ENCODE measurements around the gene REXO5. TPM values are rescaled to one million over a fixed set of nuclear protein-coding genes. Genes with fewer than 3 reads are reported as not detected.

The REXO5 gene
- total RNA-seq, 4 donors from 2014 or later, result 4.1 to 17.5 (median 6.4) TPM

DNA sequence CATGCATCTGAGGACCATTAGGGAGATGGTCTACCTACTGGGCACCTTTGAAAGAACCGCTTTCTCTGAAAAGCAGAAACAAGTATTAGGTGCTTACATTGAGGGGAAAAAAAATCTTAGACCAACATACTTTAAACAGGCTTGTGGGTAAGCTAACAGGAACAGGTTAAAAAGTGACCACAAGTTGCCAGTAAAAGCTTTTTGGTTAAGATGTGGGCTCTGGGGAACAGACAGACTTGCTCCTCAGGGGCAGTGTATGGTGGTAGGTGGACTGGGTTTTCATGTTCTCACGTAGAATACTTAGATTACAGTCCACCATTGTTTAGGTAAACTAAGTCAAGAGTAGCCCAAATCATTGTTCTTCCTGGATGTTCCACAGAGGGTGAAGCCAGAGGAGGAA lies 41.2 kb downstream of the REXO5 start:
- Histone ChIP-seq H3K9me3 (no peaks in the 10 kb centered on the region), H3K27me3 (no peaks in the 10 kb centered on the region), H3K4me3 (no peak overlapping the region), H3K36me3 (no peaks in the 10 kb centered on the region), H3K27ac (no peak overlapping the region), H3K4me1 (peaks cover 3 to 28% (median 19%) of the 10 kb centered on the region in 4 donors)
- in situ Hi-C loops (cut with MboI; ENCODE audit: low pct_ligation_motif_present in 1 of 4, low pct_unique_long_range_greater_than_20kb in 1 of 4, low sequenced_read_pairs in 3 of 4), result loop anchor here in 2 of 4 donors (10.0 kb wide), 1 partner anchor 237 kb away; no protein-coding TSS in a partner anchor
- DNase-seq, result no peak
- intact Hi-C loops (cut with DNase I; ENCODE audit: low total_unique reads), result no loop called here
- TF ChIP-seq EP300 (IDR thresholded peaks at IDR 0.05; ENCODE audit: low read depth), result no peak
- TF ChIP-seq POLR2A (IDR thresholded peaks at IDR 0.05), result no peak
- no peak for TF ChIP-seq POLR2AphosphoS5 (IDR thresholded peaks at IDR 0.05)
- TF ChIP-seq CTCF (IDR thresholded peaks at IDR 0.05), result no peak
- 83 to 88% methylated on average over 2 of the region's 2 CpGs for WGBS, 2 donors (ENCODE audit: low coverage in 1 of 2)

DNA sequence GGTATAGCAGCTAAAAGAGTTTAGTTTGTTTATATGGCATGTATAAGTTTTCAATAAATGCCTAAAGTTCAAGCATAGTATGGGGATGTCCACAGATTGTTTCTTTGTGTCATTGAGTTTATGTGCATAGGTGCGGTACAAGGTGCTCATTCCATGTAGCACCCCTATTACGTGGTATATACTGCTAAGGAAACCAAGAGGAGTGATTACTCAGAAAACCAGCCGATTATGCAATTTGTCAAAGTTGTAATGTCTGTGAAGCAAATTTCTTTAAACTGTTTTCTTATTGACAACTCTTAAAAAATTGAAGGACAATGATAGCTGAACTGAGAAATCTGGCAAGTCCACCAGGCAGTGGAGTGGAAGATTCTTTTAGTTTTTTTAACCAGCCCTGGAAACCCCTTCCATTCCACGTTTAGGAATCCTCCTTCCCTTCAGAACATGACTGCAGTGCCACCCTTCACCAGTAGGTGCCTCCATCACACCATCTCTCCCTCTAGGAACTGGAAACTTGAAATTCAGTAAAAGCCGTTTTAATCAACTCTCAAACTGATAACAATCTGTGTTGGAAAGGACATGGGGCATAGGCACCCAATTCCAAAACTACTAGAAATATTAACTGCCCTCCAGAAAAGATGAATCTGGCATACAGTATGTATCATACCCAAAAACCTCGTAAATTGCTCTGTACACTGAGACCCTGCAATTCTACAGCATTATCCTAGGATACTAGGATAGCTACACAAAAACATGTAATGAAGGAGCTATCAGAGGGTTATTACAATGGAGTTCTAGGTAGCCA lies 43.5 kb downstream of the REXO5 start:
- peak overlapping the region in 3 of 4 donors; percentile 62 to 75 (median 64) for H3K27ac ChIP-seq
- no peak for TF ChIP-seq POLR2AphosphoS5 (IDR thresholded peaks at IDR 0.05)
- no peak for TF ChIP-seq POLR2A (IDR thresholded peaks at IDR 0.05)
- peak; percentile 96 to 98 (median 97) for TF ChIP-seq CTCF (IDR thresholded peaks at IDR 0.05)
- TF ChIP-seq EP300 (IDR thresholded peaks at IDR 0.05; ENCODE audit: low read depth), result no peak
- in situ Hi-C loops (cut with MboI; ENCODE audit: low pct_ligation_motif_present in 1 of 4, low pct_unique_long_range_greater_than_20kb in 1 of 4, low sequenced_read_pairs in 3 of 4), result loop anchor here (5.0 to 10.0 kb wide), 4 partner anchors 53 to 238 kb away; partner anchors contain the start of genes DCUN1D3 (in 1 of the 4) and LYRM1 (in 1 of the 4)
- H3K36me3 ChIP-seq, result no peaks in the 10 kb centered on the region
- intact Hi-C loops (cut with DNase I; ENCODE audit: low total_unique reads), result loop anchor here (2.0 to 5.0 kb wide), 2 partner anchors 53 to 233 kb away; partner anchors contain the start of genes DCUN1D3 and LYRM1
- H3K4me3 ChIP-seq, result no peak overlapping the region
- peak; percentile 78 for DNase-seq
- WGBS, 2 donors (ENCODE audit: low coverage in 1 of 2), result 26 to 48% methylated on average over 4 to 6 of the region's 6 CpGs
- H3K4me1 ChIP-seq, result peaks cover 3 to 28% (median 19%) of the 10 kb centered on the region in 4 donors
- no peaks in the 10 kb centered on the region for H3K9me3 ChIP-seq
- H3K27me3 ChIP-seq, result no peaks in the 10 kb centered on the region

GRCh38 chr16:20850981-20851380 lies 44.7 kb downstream of the REXO5 start:
- WGBS, 2 donors (ENCODE audit: low coverage in 1 of 2), result 60 to 65% methylated on average over 2 to 3 of the region's 3 CpGs
- Histone ChIP-seq H3K4me1 (peaks cover 3 to 28% (median 19%) of the 10 kb centered on the region in 4 donors), H3K27ac (peak overlapping the region; percentile 62 to 75 (median 64)), H3K9me3 (no peaks in the 10 kb centered on the region), H3K36me3 (no peaks in the 10 kb centered on the region), H3K4me3 (no peak overlapping the region), H3K27me3 (no peaks in the 10 kb centered on the region)
- intact Hi-C loops (cut with DNase I; ENCODE audit: low total_unique reads), result loop anchor here (5.0 kb wide), 1 partner anchor 51 kb away; the partner anchor contains the start of genes DCUN1D3 and LYRM1
- TF ChIP-seq EP300 (IDR thresholded peaks at IDR 0.05; ENCODE audit: low read depth), result no peak
- no peak for TF ChIP-seq POLR2A (IDR thresholded peaks at IDR 0.05)
- TF ChIP-seq POLR2AphosphoS5 (IDR thresholded peaks at IDR 0.05), result no peak
- no peak for TF ChIP-seq CTCF (IDR thresholded peaks at IDR 0.05)
- in situ Hi-C loops (cut with MboI; ENCODE audit: low pct_ligation_motif_present in 1 of 4, low pct_unique_long_range_greater_than_20kb in 1 of 4, low sequenced_read_pairs in 3 of 4), result loop anchor here in 2 of 4 donors (5.0 kb wide), 3 partner anchors 51 to 236 kb away; partner anchors contain the start of genes DCUN1D3 (in 1 of the 2) and LYRM1 (in 1 of the 2)
- no peak for DNase-seq

DNA sequence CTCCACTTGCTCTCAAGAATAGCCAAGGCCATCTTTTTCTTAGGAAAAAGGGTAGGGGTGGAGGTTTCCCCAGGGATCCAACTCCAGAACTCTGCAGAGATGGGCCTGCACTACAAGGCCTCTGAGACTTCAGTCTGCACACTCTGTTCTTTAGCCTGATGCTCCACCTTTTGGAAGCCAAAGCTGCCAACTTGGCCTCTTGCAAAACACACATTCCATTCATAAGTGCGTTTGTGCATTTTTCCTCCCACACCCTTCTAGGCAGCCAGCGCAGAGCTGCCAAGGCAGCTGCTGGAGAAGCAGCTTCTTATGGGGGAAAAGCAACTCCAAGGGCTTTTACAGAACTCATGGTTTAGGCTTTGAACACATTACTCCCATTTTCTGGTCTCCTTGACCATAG lies 45.3 kb downstream of the REXO5 start:
- H3K4me1 ChIP-seq, result peaks cover 3 to 28% (median 19%) of the 10 kb centered on the region in 4 donors
- H3K9me3 ChIP-seq, result no peaks in the 10 kb centered on the region
- intact Hi-C loops (cut with DNase I; ENCODE audit: low total_unique reads) (loop anchor here (5.0 kb wide), 1 partner anchor 51 kb away; the partner anchor contains the start of genes DCUN1D3 and LYRM1), in situ Hi-C loops (cut with MboI; ENCODE audit: low pct_ligation_motif_present in 1 of 4, low pct_unique_long_range_greater_than_20kb in 1 of 4, low sequenced_read_pairs in 3 of 4) (loop anchor here in 2 of 4 donors (5.0 kb wide), 3 partner anchors 51 to 236 kb away; partner anchors contain the start of genes DCUN1D3 (in 1 of the 2) and LYRM1 (in 1 of the 2))
- 26% methylated on average over 2 of the region's 2 CpGs; no CpG with 5 or more reads in 1 of the 2 donors for WGBS, 2 donors (ENCODE audit: low coverage in 1 of 2)
- H3K4me3 ChIP-seq, result no peak overlapping the region
- no peaks in the 10 kb centered on the region for H3K27me3 ChIP-seq
- TF ChIP-seq CTCF (IDR thresholded peaks at IDR 0.05) (no peak), POLR2AphosphoS5 (IDR thresholded peaks at IDR 0.05) (peak; percentile 55 to 84 (median 75)), POLR2A (IDR thresholded peaks at IDR 0.05) (no peak)
- peak; percentile 66 for DNase-seq
- H3K27ac ChIP-seq, result peak overlapping the region; percentile 62 to 75 (median 64)
- H3K36me3 ChIP-seq, result no peaks in the 10 kb centered on the region
